ENCODE measurements around the gene GAB2.

DNA sequence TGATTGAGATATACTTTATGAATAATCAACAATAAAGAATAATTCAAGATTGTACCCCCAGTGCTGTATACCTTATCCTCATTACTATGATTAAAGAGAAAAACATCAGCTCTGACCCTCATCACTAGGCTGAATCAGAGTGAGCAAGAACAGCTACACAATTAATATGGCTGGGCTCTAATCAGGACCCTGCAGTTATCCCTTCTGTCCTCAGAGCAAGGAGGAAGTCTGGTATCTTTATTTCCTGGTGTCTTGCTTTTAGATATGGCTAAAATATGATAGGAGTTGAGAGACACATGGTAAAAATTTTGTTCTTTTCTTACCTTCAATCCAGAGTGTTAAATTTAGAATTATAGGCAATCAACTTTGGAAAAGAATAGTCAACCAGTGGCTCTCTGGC lies 28.6 kb upstream of the GAB2 start:
- TF ChIP-seq, protein P1, sequence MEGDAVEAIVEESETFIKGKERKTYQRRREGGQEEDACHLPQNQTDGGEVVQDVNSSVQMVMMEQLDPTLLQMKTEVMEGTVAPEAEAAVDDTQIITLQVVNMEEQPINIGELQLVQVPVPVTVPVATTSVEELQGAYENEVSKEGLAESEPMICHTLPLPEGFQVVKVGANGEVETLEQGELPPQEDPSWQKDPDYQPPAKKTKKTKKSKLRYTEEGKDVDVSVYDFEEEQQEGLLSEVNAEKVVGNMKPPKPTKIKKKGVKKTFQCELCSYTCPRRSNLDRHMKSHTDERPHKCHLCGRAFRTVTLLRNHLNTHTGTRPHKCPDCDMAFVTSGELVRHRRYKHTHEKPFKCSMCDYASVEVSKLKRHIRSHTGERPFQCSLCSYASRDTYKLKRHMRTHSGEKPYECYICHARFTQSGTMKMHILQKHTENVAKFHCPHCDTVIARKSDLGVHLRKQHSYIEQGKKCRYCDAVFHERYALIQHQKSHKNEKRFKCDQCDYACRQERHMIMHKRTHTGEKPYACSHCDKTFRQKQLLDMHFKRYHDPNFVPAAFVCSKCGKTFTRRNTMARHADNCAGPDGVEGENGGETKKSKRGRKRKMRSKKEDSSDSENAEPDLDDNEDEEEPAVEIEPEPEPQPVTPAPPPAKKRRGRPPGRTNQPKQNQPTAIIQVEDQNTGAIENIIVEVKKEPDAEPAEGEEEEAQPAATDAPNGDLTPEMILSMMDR (conservative IDR thresholded peaks at IDR 0.05) = no peak
- no peak for TF ChIP-seq ZFX (IDR thresholded peaks at IDR 0.05)
